H1 (cell line): ENCODE data around the gene SFTPB. TPM values are rescaled to one million over a fixed set of nuclear protein-coding genes. Genes with fewer than 3 reads are reported as not detected.

Experiments used
- CTCF ChIA-PET: fragments of 300-600 bp; sonication (Branson Sonifier 250); formaldehyde crosslinking; loops from one replicate; lab custom pipeline; 2021; ENCODE audit not compliant: partially characterized antibody; lab: Charles Lee
- POLR2A ChIA-PET: fragments of 300-600 bp; sonication (Branson Sonifier 250); formaldehyde crosslinking; loops from one replicate; lab custom pipeline; 2021; ENCODE audit warnings: inconsistent platforms; ENCODE audit not compliant: partially characterized antibody; lab: Charles Lee
- DNase-seq, 2 experiments: peaks; one replicate each; pipeline versions ENCODE4 v3.0.0 to v3.0.0-alpha.2; 2010 to 2022; ENCODE audit warnings: low spot score in 2 of 2, low read depth in 1 of 2, mixed read lengths in 1 of 2
- FAIRE-seq: peaks from 2 replicates; lab custom pipeline; 2011; peaks lifted over from hg19 to GRCh38; lab: Jason Lieb, UNC
- H2AFZ ChIP-seq: 2 replicates; pipeline ENCODE4 v1.8.1; 2012; ENCODE audit warnings: low read length, inconsistent platforms
- H2AK5ac ChIP-seq: 2 replicates; pipeline ENCODE4 v1.6.1; 2013; ENCODE audit warnings: low read depth, low read length
- H2BK120ac ChIP-seq: replicated peaks from 2 replicates; pipeline ENCODE3; 2013; ENCODE audit warnings: low read depth, low read length, inconsistent platforms
- H2BK12ac ChIP-seq: 2 replicates; pipeline ENCODE4 v1.6.1; 2013; ENCODE audit warnings: low read depth, low read length
- H2BK15ac ChIP-seq: 2 replicates; pipeline ENCODE4 v1.6.1; 2013; ENCODE audit warnings: low read length
- H2BK20ac ChIP-seq: 2 replicates; pipeline ENCODE4 v1.6.1; 2013; ENCODE audit warnings: low read length
- H2BK5ac ChIP-seq: 2 replicates; pipeline ENCODE4 v1.6.1; 2013; ENCODE audit warnings: low read depth, low read length
- H3K14ac ChIP-seq: 2 replicates; pipeline ENCODE4 v1.6.1; 2013; ENCODE audit warnings: inconsistent platforms; ENCODE audit not compliant: insufficient read length
- H3K18ac ChIP-seq: 2 replicates; pipeline ENCODE4 v1.6.1; 2013; ENCODE audit warnings: low read length; ENCODE audit errors: extremely low read depth
- H3K23ac ChIP-seq: 2 replicates; pipeline ENCODE4 v1.6.1; 2013; ENCODE audit warnings: inconsistent platforms; ENCODE audit not compliant: insufficient read length
- H3K23me2 ChIP-seq: 2 replicates; pipeline ENCODE4 v1.6.1; 2013; ENCODE audit warnings: low read depth, low read length
- H3K27ac ChIP-seq: 2 replicates; pipeline ENCODE4 v1.6.1; 2011; ENCODE audit warnings: low read depth, low read length, inconsistent platforms
- H3K27me3 ChIP-seq, 4 experiments: replicated peaks in 1 of 4; 1 replicate in 1 of 4; 2 replicates in 3 of 4; pipeline versions ENCODE4 v1.6.1 to v1.8.1; 2011 to 2013; ENCODE audit warnings: low read length in 3 of 4, mild to moderate bottlenecking in 3 of 4, inconsistent platforms in 2 of 4, mixed read lengths in 2 of 4, moderate library complexity in 1 of 4; ENCODE audit not compliant: control insufficient read depth in 3 of 4, insufficient read depth in 3 of 4; ENCODE audit errors: extremely low read depth in 1 of 4
- H3K36me3 ChIP-seq, 4 experiments: 2 replicates each; pipeline versions ENCODE4 v1.6.1 to v1.8.1; 2011 to 2013; ENCODE audit warnings: mild to moderate bottlenecking in 4 of 4, low read length in 3 of 4, moderate library complexity in 2 of 4, control low read depth in 1 of 4, inconsistent platforms in 1 of 4; ENCODE audit not compliant: insufficient read depth in 4 of 4, control insufficient read depth in 2 of 4
- H3K4ac ChIP-seq: replicated peaks from 2 replicates; pipeline ENCODE3; 2013; ENCODE audit warnings: low read length, low read depth, mixed read lengths, inconsistent platforms; ENCODE audit not compliant: insufficient read length
- H3K4me1 ChIP-seq, 4 experiments: replicated peaks in 1 of 4; 1 replicate in 1 of 4; 2 replicates in 3 of 4; pipeline versions ENCODE4 v1.6.1 to v1.8.1; 2011 to 2013; ENCODE audit warnings: low read length in 3 of 4, inconsistent platforms in 2 of 4, mixed read lengths in 1 of 4; ENCODE audit not compliant: insufficient read depth in 4 of 4, control insufficient read depth in 3 of 4
- H3K4me2 ChIP-seq, 2 experiments: 2 replicates each; pipeline versions ENCODE4 v1.6.1 to v1.8.1; 2011 to 2013; ENCODE audit warnings: low read depth in 2 of 2, low read length in 2 of 2, control low read depth in 1 of 2, inconsistent platforms in 1 of 2, mild to moderate bottlenecking in 1 of 2; ENCODE audit not compliant: insufficient read depth in 1 of 2
- H3K4me3 ChIP-seq, 4 experiments: fragments of 200-600, 300-600 bp in 1 of 4; sonication (generic), shearing (Covaris generic), sonication (Bioruptor Twin) in 1 of 4; 2 replicates each; pipeline versions ENCODE4 v1.5.1 to v1.8.1; 2011 to 2016; ENCODE audit warnings: low read length in 4 of 4, low read depth in 3 of 4, control low read depth in 2 of 4, inconsistent platforms in 2 of 4, mild to moderate bottlenecking in 2 of 4, mixed read lengths in 1 of 4, moderate library complexity in 1 of 4; ENCODE audit not compliant: insufficient read depth in 2 of 4; ENCODE audit errors: extremely low read depth in 1 of 4
- H3K56ac ChIP-seq: replicated peaks from 2 replicates; pipeline ENCODE3; 2013; ENCODE audit warnings: low read depth, mild to moderate bottlenecking, mixed read lengths, low read length, inconsistent platforms; ENCODE audit not compliant: insufficient read length
- H3K79me1 ChIP-seq: 2 replicates; pipeline ENCODE4 v1.6.1; 2013; ENCODE audit warnings: low read depth, low read length, control low read depth
- H3K79me2 ChIP-seq, 2 experiments: 2 replicates each; pipeline versions ENCODE4 v1.6.1 to v1.8.1; 2012 to 2013; ENCODE audit warnings: low read length in 2 of 2, mild to moderate bottlenecking in 2 of 2, inconsistent platforms in 1 of 2; ENCODE audit not compliant: insufficient read depth in 2 of 2, control insufficient read depth in 1 of 2
- H3K9ac ChIP-seq, 4 experiments: replicated peaks in 1 of 4; 1 replicate in 1 of 4; 2 replicates in 3 of 4; pipeline versions ENCODE4 v1.6.1 to v1.8.1; 2011 to 2013; ENCODE audit warnings: low read depth in 3 of 4, low read length in 3 of 4, control low read depth in 2 of 4, mild to moderate bottlenecking in 2 of 4, moderate library complexity in 2 of 4, inconsistent platforms in 1 of 4; ENCODE audit errors: extremely low read depth in 1 of 4
- H3K9me3 ChIP-seq, 2 experiments: 2 replicates each; pipeline versions ENCODE4 v1.6.1 to v1.8.1; 2012 to 2013; ENCODE audit warnings: mild to moderate bottlenecking in 2 of 2, moderate library complexity in 2 of 2, control low read depth in 1 of 2, inconsistent platforms in 1 of 2, low read depth in 1 of 2, low read length in 1 of 2, mixed read lengths in 1 of 2; ENCODE audit not compliant: insufficient read depth in 2 of 2
- H4K20me1 ChIP-seq, 2 experiments: replicated peaks in 1 of 2; 2 replicates each; pipeline versions ENCODE3 to v1.8.1; 2011 to 2013; ENCODE audit warnings: inconsistent platforms in 2 of 2, low read length in 2 of 2, mild to moderate bottlenecking in 1 of 2; ENCODE audit not compliant: insufficient read depth in 2 of 2, control insufficient read depth in 1 of 2
- H4K5ac ChIP-seq: 2 replicates; pipeline ENCODE4 v1.6.1; 2013; ENCODE audit warnings: low read length, low read depth, mixed read lengths, inconsistent platforms; ENCODE audit not compliant: insufficient read length
- H4K8ac ChIP-seq: 2 replicates; pipeline ENCODE4 v1.8.0; 2013; ENCODE audit warnings: mild to moderate bottlenecking, moderate library complexity, low read length, inconsistent platforms; ENCODE audit not compliant: insufficient read depth; ENCODE audit errors: extremely low read depth
- H4K91ac ChIP-seq: replicated peaks from 2 replicates; pipeline ENCODE3; 2013; ENCODE audit warnings: low read length, mixed read lengths, inconsistent platforms; ENCODE audit not compliant: insufficient read length
- ASH2L ChIP-seq: fragments of 200-600, 300-600 bp; sonication (generic); IDR thresholded peaks from one replicate; pipeline ENCODE4 v1.7.1; 2017; ENCODE audit warnings: low read length
- BACH1 ChIP-seq: IDR thresholded peaks from 2 replicates; pipeline ENCODE4 v1.6.1; 2012; ENCODE audit warnings: low read length, improper control_type of control experiment
- CTBP2 ChIP-seq: IDR thresholded peaks from 2 replicates; pipeline ENCODE4 v1.7.0; 2011; ENCODE audit warnings: borderline replicate concordance, mild to moderate bottlenecking, moderate library complexity, mixed read lengths, low read length; ENCODE audit not compliant: insufficient read depth, insufficient read length
- EGR1 ChIP-seq: IDR thresholded peaks from 2 replicates; pipeline ENCODE4 v1.6.1; 2011; ENCODE audit warnings: low read depth, low read length, borderline replicate concordance
- EP300 ChIP-seq, 2 experiments: IDR thresholded peaks; 1 replicate in 1 of 2; 2 replicates in 1 of 2; pipeline ENCODE4 v1.6.1; 2011 to 2012; ENCODE audit warnings: low read depth in 2 of 2, low read length in 2 of 2, mild to moderate bottlenecking in 2 of 2, borderline replicate concordance in 1 of 2, inconsistent platforms in 1 of 2, moderate library complexity in 1 of 2
- FOSL1 ChIP-seq: IDR thresholded peaks from 2 replicates; pipeline ENCODE4 v1.6.1; 2011; ENCODE audit warnings: mild to moderate bottlenecking, low read depth, low read length, moderate library complexity; ENCODE audit not compliant: insufficient read depth
- HDAC6 ChIP-seq: IDR thresholded peaks from one replicate; pipeline ENCODE4 v1.7.1; 2012; ENCODE audit warnings: low read depth, mild to moderate bottlenecking, inconsistent platforms, low read length, moderate library complexity
- SP2 ChIP-seq: IDR thresholded peaks from 2 replicates; pipeline ENCODE4 v1.6.1; 2012; ENCODE audit warnings: mild to moderate bottlenecking, low read length, inconsistent platforms
- TCF12 ChIP-seq: IDR thresholded peaks from 2 replicates; pipeline ENCODE4 v1.6.1; 2011; ENCODE audit warnings: low read depth, mild to moderate bottlenecking, low read length
- USF2 ChIP-seq: IDR thresholded peaks from 2 replicates; pipeline ENCODE4 v1.6.1; 2011; ENCODE audit warnings: low read length, improper control_type of control experiment
- WGBS, 2 experiments: shearing (Covaris generic) in 1 of 2; methylation state at CpG; one replicate each; pipeline versions ENCODE4 v1.1.6 to v1.1.7; 2013 to 2015; ENCODE audit warnings: low lambda C conversion rate in 2 of 2, mixed read lengths in 2 of 2, inconsistent platforms in 1 of 2, low coverage in 1 of 2, missing lambda C conversion rate in 1 of 2; ENCODE audit not compliant: insufficient replicate concordance in 2 of 2, insufficient coverage in 1 of 2, insufficient read length in 1 of 2; ENCODE audit errors: extremely low coverage in 1 of 2, missing lambda C conversion rate in 1 of 2; 5-methylcytosine and 5-hydroxymethylcytosine counted together
- polyA plus RNA-seq, 7 experiments: library from polyadenylated mRNA; depleted of rRNA in 3 of 7; stranded (reverse) in 5 of 7; unstranded in 2 of 7; fragments of >200 nt in 5 of 7; fragments of 200-250 nt in 2 of 7; gene quantifications; 1 replicate in 5 of 7; 2 replicates in 1 of 7; 4 replicates in 1 of 7; pipeline versions ENCODE4 v1.2.1 to v1.2.3, GENCODE V29; 2011 to 2013; ENCODE audit warnings: missing spikeins in 2 of 7, mixed read lengths in 2 of 7
- total RNA-seq: library from RNA; stranded (reverse); fragmentation: NEBNext Ultra II Directional; extraction: Animal tissue kit (Norgen Biotek cat#: 25700); gene quantifications from 2 replicates; pipeline ENCODE4 v1.2.1, GENCODE V29; 2021

Gene SFTPB
- total and polyA plus RNA-seq, 2 of the 8 experiments (the other 6 are each of a cell fraction or from before 2014, with no cell fraction given) = not detected

GRCh38 chr2:85663594-85664565 lies 4.1 kb downstream of the SFTPB start:
- ChIA-PET CTCF (interaction anchor here (0.5 to 2.5 kb wide), 6 partner anchors 10 to 1361 kb away, joined by 3 to 13 read pairs (median 4); no protein-coding TSS in a partner anchor), POLR2A (interaction anchor here (0.6 to 2.2 kb wide), 7 partner anchors 9 to 259 kb away, joined by 3 to 8 read pairs (median 3); no protein-coding TSS in a partner anchor)
- H3K14ac ChIP-seq = no peak overlapping the region
- no peak overlapping the region for H2AFZ ChIP-seq
- H2BK5ac ChIP-seq = no peak overlapping the region; the same call in 1 of the 2 replicates
- H3K23ac ChIP-seq = no peak overlapping the region
- H3K56ac ChIP-seq = no peak overlapping the region
- no peak overlapping the region for H4K8ac ChIP-seq
- H3K79me1 ChIP-seq = no peaks in the 10 kb centered on the region; the same call in 1 of the 2 replicates
- no peak overlapping the region; the same call in 1 of the 2 replicates for H3K18ac ChIP-seq
- H3K9ac ChIP-seq = no peak overlapping the region
- H2BK120ac ChIP-seq = no peak overlapping the region
- DNase-seq (no peak), FAIRE-seq (no peak)
- no peak overlapping the region for H2BK20ac ChIP-seq
- H3K23me2 ChIP-seq = peaks cover 4% of the 10 kb centered on the region; the same call in 1 of the 2 replicates
- no peak overlapping the region for H2AK5ac ChIP-seq
- no peaks in the 10 kb centered on the region for H3K79me2 ChIP-seq
- peaks cover 3 to 6% of the 10 kb centered on the region in 2 experiments for H4K20me1 ChIP-seq
- no peaks in the 10 kb centered on the region for H3K27me3 ChIP-seq
- H4K5ac ChIP-seq = no peak overlapping the region
- H3K4me1 ChIP-seq = peaks cover 0 to 3% (median under 1%) of the 10 kb centered on the region in 4 experiments; a peak in 2 of 7 replicates
- H3K4ac ChIP-seq = no peak overlapping the region
- no peak overlapping the region for H2BK12ac ChIP-seq
- no peak overlapping the region for H3K4me2 ChIP-seq
- no peak overlapping the region for H4K91ac ChIP-seq
- no peak overlapping the region for H3K27ac ChIP-seq
- no peak overlapping the region for H3K4me3 ChIP-seq
- H3K36me3 ChIP-seq = no peaks in the 10 kb centered on the region; a peak in 1 of 8 replicates
- no peak overlapping the region for H2BK15ac ChIP-seq
- WGBS, 2 experiments = 92% methylated on average over 21 of the region's 23 CpGs; no CpG with 5 or more reads in 1 of the 2 experiments
- H3K9me3 ChIP-seq = no peaks in the 10 kb centered on the region
- TF ChIP-seq ASH2L = no peak
- no peak for TF ChIP-seq EP300 (IDR thresholded peaks at IDR 0.05; ENCODE audit: borderline replicate concordance in 1 of 2, low read depth in 2 of 2, low read length in 2 of 2)
- no peak for TF ChIP-seq BACH1
- TF ChIP-seq SP2 = no peak
- no peak for TF ChIP-seq TCF12
- no peak for TF ChIP-seq USF2
- TF ChIP-seq EGR1 = no peak
- TF ChIP-seq CTBP2 = no peak
- TF ChIP-seq FOSL1 = no peak
- no peak for TF ChIP-seq HDAC6
